Right kidney (tissue), 1 donor: ENCODE measurements around the gene CAMTA1.

ENCODE experiments used
- DNase-seq: peaks from one replicate; pipeline ENCODE4 v3.0.0-alpha.2; 2016

CAMTA1 gene

GRCh38 chr1:7664893-7665250 lies 879.6 kb downstream of the CAMTA1 start:
- DNase-seq: no peak

- DNase-seq: no peak
Measured at GRCh38 chr1:7666249-7666648, 881.0 kb downstream of the CAMTA1 start.

- no peak for DNase-seq
Measured at GRCh38 chr1:7667159-7667558, 881.9 kb downstream of the CAMTA1 start.

- DNase-seq: peak; percentile 64
Measured at GRCh38 chr1:7667625-7668218, 882.5 kb downstream of the CAMTA1 start.

GRCh38 chr1:7669559-7670311 lies 884.5 kb downstream of the CAMTA1 start:
- DNase-seq: peak; percentile 60

- DNase-seq: no peak
Measured at GRCh38 chr1:7670334-7671145, 885.3 kb downstream of the CAMTA1 start.

GRCh38 chr1:7671146-7671465 lies 885.9 kb downstream of the CAMTA1 start:
- DNase-seq: no peak

GRCh38 chr1:7671676-7672075 lies 886.4 kb downstream of the CAMTA1 start:
- DNase-seq: no peak

- DNase-seq: no peak
Measured at GRCh38 chr1:7672864-7673263, 887.6 kb downstream of the CAMTA1 start.

- DNase-seq: no peak
Measured at GRCh38 chr1:7674972-7675371, 889.7 kb downstream of the CAMTA1 start.

GRCh38 chr1:7675431-7676273 lies 890.4 kb downstream of the CAMTA1 start:
- no peak for DNase-seq

- no peak for DNase-seq
Measured at GRCh38 chr1:7676274-7676945, 891.2 kb downstream of the CAMTA1 start.

GRCh38 chr1:7677111-7677510 lies 891.9 kb downstream of the CAMTA1 start:
- DNase-seq: no peak

GRCh38 chr1:7677815-7678214 lies 892.6 kb downstream of the CAMTA1 start:
- no peak for DNase-seq

GRCh38 chr1:7678491-7679158 lies 893.4 kb downstream of the CAMTA1 start:
- no peak for DNase-seq

- no peak for DNase-seq
Measured at GRCh38 chr1:7679159-7679872, 894.1 kb downstream of the CAMTA1 start.

GRCh38 chr1:7679873-7680206 lies 894.6 kb downstream of the CAMTA1 start:
- DNase-seq: no peak

GRCh38 chr1:7680207-7680954 lies 895.1 kb downstream of the CAMTA1 start:
- peak; percentile 94 for DNase-seq

- DNase-seq: no peak
Measured at GRCh38 chr1:7680955-7681268, 895.7 kb downstream of the CAMTA1 start.

GRCh38 chr1:7681401-7681800 lies 896.1 kb downstream of the CAMTA1 start:
- no peak for DNase-seq
